Thoracic aorta (tissue), 2 donors: ENCODE results near the gene SLIT3. TPM values are rescaled to one million over a fixed set of nuclear protein-coding genes. Genes with fewer than 3 reads are reported as not detected.
A peak's percentile ranks its signal among the peaks of the same experiment; 100 is the strongest.

Experiments used
- ATAC-seq: fragments of 150-250 bp; one replicate; pipeline ENCODE4 v1.8.0; 2017; ENCODE audit warnings: low read depth; ENCODE audit not compliant: insufficient number of reproducible peaks, low FRiP score
- DNase-seq: peaks from one replicate; pipeline ENCODE4 v3.0.0-alpha.2; 2020; ENCODE audit warnings: low spot score
- H3K27ac ChIP-seq, 2 donors: fragments of 200-600 bp; sonication (generic); 1 replicate in 1 of 2; 2 replicates in 1 of 2; pipeline ENCODE4 v1.5.1; 2016; ENCODE audit warnings: mild to moderate bottlenecking in 2 of 2, moderate library complexity in 2 of 2
- H3K27me3 ChIP-seq: fragments of 200-600 bp; sonication (generic); replicated peaks from 2 replicates; pipeline ENCODE4 v1.6.0; 2016; ENCODE audit warnings: mild to moderate bottlenecking; ENCODE audit not compliant: insufficient read depth
- H3K36me3 ChIP-seq: fragments of 200-600 bp; sonication (generic); one replicate; pipeline ENCODE4 v1.5.1; 2016
- H3K4me1 ChIP-seq, 2 donors: fragments of 200-600 bp; sonication (generic); 1 replicate in 1 of 2; 2 replicates in 1 of 2; pipeline versions ENCODE4 v1.5.1 to v1.6.0; 2016; ENCODE audit warnings: low read depth in 2 of 2, mild to moderate bottlenecking in 1 of 2; ENCODE audit not compliant: control insufficient read depth in 1 of 2
- H3K4me3 ChIP-seq: fragments of 200-600 bp; sonication (generic); 2 replicates; pipeline ENCODE4 v1.5.1; 2016; ENCODE audit warnings: mild to moderate bottlenecking
- H3K9me3 ChIP-seq: fragments of 200-600 bp; sonication (generic); 2 replicates; pipeline ENCODE4 v1.5.1; 2016
- CTCF ChIP-seq: fragments of 200-600 bp; sonication (generic); IDR thresholded peaks from one replicate; pipeline ENCODE4 v1.5.1; 2019; ENCODE audit warnings: antibody characterized with exemption
- total RNA-seq, 2 donors: library from RNA; depleted of rRNA; stranded (reverse); fragments of >200 nt; gene quantifications; one replicate each; pipeline versions ENCODE4 v1.1.0 to v1.2.3, GENCODE V29; 2016

SLIT3 gene
- total RNA-seq, 2 donors from 2014 or later: 80.1 to 86.9 TPM

- H3K27ac ChIP-seq: no peak overlapping the region
- no peaks in the 10 kb centered on the region for H3K27me3 ChIP-seq
- no peaks in the 10 kb centered on the region for H3K36me3 ChIP-seq
- DNase-seq (no peak), ATAC-seq (no peak)
- H3K4me3 ChIP-seq: no peak overlapping the region
- H3K4me1 ChIP-seq: peaks cover 0 to 19% of the 10 kb centered on the region in 2 donors
- H3K9me3 ChIP-seq: no peaks in the 10 kb centered on the region
- no peak for TF ChIP-seq CTCF
Observed at GRCh38 chr5:168990679-168991078, 310.3 kb downstream of the SLIT3 start.

- no peak overlapping the region for H3K27ac ChIP-seq
- no peak for TF ChIP-seq CTCF
- DNase-seq (no peak), ATAC-seq (no peak)
- no peaks in the 10 kb centered on the region for H3K36me3 ChIP-seq
- no peaks in the 10 kb centered on the region for H3K9me3 ChIP-seq
- peaks cover 0 to 19% of the 10 kb centered on the region in 2 donors for H3K4me1 ChIP-seq
- no peaks in the 10 kb centered on the region for H3K27me3 ChIP-seq
- H3K4me3 ChIP-seq: no peak overlapping the region
Observed at GRCh38 chr5:168989731-168990505, 311.0 kb downstream of the SLIT3 start.

GRCh38 chr5:168988699-168989098 is 312.2 kb downstream of the SLIT3 start:
- Histone ChIP-seq H3K4me3 (no peak overlapping the region), H3K9me3 (no peaks in the 10 kb centered on the region), H3K4me1 (peaks cover 0 to 19% of the 10 kb centered on the region in 2 donors), H3K27me3 (no peaks in the 10 kb centered on the region), H3K36me3 (no peaks in the 10 kb centered on the region), H3K27ac (no peak overlapping the region)
- DNase-seq (no peak), ATAC-seq (no peak)
- TF ChIP-seq CTCF: no peak

- H3K36me3 ChIP-seq: no peaks in the 10 kb centered on the region
- TF ChIP-seq CTCF: peak; percentile 91
- peak; percentile 46 for DNase-seq
- no peak overlapping the region for H3K27ac ChIP-seq
- no peaks in the 10 kb centered on the region for H3K9me3 ChIP-seq
- no peak for ATAC-seq
- no peaks in the 10 kb centered on the region for H3K27me3 ChIP-seq
- no peak overlapping the region for H3K4me3 ChIP-seq
- H3K4me1 ChIP-seq: peaks cover 0 to 19% of the 10 kb centered on the region in 2 donors
Observed at GRCh38 chr5:168987543-168988300, 313.2 kb downstream of the SLIT3 start.

GRCh38 chr5:168985454-168985853 is 315.5 kb downstream of the SLIT3 start:
- DNase-seq (no peak), ATAC-seq (no peak)
- Histone ChIP-seq H3K4me3 (no peak overlapping the region), H3K9me3 (no peaks in the 10 kb centered on the region), H3K27me3 (no peaks in the 10 kb centered on the region), H3K36me3 (no peaks in the 10 kb centered on the region), H3K27ac (no peak overlapping the region), H3K4me1 (peaks cover 0 to 19% of the 10 kb centered on the region in 2 donors)
- TF ChIP-seq CTCF: no peak
